HG02610 (cell line): ENCODE results near the gene ISM2.

Experiments
- ATAC-seq: cut with Tn5 transposase; IDR thresholded peaks from one replicate; pipeline ENCODE4 v1.9.1; 2021; ENCODE audit warnings: mild to moderate bottlenecking, moderate library complexity; ENCODE audit not compliant: unreplicated experiment

The ISM2 gene

DNA sequence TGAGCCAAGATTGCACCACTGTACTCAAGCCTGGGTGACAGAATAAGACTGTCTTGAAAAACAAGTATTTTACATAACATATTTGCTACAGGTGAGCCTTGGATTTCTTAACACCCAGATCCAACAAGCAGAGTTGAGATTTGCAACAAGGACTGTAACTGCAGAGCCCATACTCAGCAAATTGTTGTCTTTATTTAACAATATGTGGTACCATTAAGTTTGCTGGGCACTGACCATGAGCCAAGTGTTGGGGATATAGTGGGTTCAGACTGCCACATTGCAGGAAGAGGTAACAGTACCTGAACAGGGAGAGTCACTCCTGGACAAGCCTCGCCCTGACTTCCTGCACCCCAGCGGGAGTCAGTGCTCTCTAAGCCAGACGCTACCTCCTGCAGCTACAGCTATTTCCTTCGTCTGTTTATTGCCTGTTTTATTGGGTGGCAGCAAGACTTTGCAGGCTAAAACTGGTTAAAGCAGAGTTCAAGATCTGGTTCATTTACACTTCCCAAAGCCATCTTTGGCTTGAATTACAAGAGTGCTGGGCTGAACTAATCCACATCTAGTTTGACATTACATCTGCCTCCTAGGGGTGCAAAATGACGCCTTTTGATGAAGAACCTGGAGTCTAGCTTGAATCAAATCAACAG lies 28.3 kb downstream of the ISM2 start:
- no peak for ATAC-seq

DNA sequence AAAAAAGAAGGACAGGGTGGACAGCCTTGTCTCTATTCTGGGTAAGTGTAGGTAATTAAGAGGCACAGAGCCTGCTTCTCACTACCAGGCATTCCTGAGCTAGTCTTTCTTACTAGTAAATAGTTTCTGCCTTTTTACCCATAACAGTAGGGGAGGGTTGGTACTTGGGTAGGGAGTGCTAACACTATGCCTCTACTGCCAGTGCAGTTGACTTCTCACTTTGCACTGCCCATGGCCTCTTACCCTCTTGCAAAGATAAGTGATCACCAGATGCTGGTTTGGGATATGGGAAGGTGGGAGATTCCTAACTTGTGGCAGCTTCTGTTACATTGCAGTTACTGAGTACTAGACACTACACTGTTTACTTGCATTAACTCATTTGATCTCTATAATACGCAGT lies 29.1 kb downstream of the ISM2 start:
- no peak for ATAC-seq

DNA sequence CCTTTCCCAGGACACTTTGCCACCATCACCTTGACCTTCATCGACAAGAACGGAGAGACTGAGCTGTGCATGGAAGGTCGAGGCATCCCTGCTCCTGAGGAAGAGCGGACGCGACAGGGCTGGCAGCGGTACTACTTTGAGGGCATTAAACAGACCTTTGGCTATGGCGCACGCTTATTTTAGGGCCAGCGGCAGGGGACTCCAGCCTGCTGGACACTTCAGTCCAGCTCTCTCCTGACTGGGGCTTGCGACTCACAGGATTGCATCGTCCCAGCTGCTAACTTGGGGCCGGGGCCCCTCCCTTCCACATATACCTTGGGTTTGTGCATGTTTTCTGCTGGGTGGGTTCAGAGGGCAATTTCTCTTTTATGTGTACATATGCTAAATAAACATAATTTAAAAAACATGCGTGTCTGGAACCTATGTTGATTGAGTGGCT lies 29.5 kb downstream of the ISM2 start:
- no peak for ATAC-seq

GRCh38 chr14:77467801-77468200 lies 30.8 kb downstream of the ISM2 start:
- no peak for ATAC-seq

DNA sequence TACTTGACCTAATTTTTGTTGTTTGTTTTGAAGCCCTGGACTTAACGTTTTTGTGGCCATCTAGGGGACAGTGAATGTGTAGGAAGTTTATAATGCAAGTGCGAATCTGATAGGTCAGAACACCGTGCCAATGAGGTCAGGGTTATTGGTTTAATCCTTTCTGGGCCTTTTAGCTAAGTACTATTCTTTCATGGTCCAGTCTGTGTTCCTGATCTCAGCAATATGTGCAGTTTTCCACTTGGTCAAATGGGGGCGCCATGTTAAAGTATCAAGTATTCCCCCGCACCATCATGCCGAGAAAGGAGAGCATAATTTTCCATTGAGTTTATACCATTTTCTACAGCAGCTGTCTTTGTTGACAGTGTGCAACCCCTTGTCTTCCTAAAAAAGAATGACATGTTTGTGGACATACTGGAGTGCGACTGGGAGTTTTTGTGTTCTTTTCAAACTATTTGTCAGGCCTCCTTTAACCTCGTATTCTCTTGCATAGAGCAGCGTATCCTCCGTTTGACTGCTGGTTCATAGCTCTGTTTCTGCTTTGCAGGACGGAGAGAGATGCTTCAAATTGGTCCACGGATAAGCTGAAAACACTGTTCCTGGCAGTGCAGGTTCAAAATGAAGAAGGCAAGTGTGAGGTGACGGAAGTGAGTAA lies 39.4 kb downstream of the ISM2 start:
- ATAC-seq: no peak

DNA sequence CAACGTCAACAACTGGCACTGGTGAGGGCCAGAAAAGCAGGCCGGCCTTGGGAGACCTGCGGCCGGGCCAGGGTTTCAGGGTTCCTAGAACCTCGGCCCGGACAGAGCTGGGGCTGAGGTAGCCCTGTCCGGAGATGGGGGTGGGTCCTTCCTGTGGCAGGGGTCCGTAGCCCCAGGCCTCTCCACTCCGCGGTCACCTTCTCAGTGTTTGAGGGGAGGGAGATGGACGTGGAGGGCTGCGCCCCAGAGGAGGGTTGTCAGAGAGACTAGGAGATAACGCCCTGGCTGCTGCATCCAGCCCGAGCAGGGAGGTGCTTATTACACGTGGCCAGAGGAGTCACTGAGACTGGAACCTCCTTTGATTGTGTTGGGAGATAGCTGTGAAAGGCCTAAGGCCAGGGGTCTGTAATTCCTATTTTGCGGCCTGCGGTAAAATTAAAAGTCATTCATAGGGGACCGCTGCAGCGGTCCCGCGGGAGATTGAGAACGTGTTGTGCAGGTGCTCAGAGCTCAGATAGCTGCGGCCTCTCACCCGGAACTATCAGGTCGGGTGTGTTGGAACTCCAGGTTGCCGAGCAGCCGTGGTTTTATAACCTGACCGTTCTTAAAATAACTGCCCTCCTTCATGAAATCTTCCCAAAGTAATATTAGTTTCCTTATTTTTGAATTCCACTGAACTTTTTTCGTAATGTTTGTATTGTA lies 40.2 kb downstream of the ISM2 start:
- ATAC-seq: peak; percentile 17

DNA sequence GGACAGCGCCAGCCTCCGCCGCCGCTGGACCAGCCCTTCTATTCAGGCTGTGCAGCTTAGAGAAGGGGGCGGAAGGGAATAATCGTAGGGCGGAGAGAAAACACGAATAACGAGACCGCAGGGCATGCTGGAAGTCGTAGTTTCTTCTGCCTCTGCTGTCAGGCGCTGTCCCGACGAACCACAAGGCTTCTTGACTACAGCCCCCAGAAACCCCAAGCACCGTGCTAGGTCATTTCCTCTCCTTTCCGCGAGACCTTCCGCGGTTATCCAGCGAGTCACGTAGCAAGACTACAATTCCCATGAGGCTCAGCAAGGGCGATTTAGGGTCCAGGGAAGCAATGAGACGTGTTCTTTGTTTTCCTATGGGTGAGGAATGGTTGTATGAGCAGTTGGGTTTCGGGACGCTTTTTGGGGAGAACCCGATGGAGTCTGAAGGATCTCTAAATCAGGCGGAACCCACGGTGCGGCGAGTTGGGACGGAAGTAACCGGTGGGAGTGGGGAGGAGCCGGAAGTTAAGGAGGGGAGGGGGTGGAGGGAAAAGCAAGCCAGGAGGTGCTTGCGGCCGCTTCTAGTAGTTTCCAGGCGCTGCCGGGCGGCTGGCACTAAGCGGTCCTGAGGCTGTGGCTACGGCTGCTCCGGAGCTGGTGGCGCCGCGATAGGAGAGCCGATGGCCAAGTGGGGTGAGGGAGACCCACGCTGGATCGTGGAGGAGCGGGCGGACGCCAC lies 40.9 kb downstream of the ISM2 start, which contains the start of the genes AHSA1 and VIPAS39:
AHSA1 (plus strand) TSS at position 572 of the 727 bp plus-strand sequence; CDS start at position 669, 97 bp downstream.
VIPAS39 (minus strand) TSS at position 80 of the 727 bp plus-strand sequence. CDS start 3,499 bp downstream, outside the sequence.
- peak; percentile 91 for ATAC-seq

- no peak for ATAC-seq
Observed at GRCh38 chr14:77457115-77457521, 41.5 kb downstream of the ISM2 start.

- ATAC-seq: no peak
Observed at GRCh38 chr14:77455966-77456640, 42.5 kb downstream of the ISM2 start.

DNA sequence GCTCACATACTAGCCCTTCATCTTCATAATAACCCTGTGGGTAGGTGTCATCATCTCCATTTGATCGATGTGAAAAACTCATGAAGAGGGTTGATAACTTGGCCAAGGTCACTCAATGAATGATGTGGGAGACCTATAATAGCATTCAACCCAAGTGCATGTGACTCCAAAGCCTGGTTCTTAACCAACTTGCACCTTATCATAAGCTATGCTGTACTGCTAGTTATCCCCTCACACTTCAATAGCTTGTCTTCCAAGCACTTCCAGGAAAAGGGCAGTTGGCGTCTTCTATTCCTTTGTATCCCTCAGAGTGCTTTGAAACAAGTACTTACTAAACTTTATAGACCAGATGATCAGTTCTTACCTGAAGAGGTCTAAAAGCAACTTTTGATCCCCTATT lies 56.4 kb downstream of the ISM2 start:
- ATAC-seq: no peak

GRCh38 chr14:77439861-77440260 lies 58.8 kb downstream of the ISM2 start:
- ATAC-seq: no peak

- ATAC-seq: no peak
Observed at GRCh38 chr14:77438596-77438995, 60.0 kb downstream of the ISM2 start.

DNA sequence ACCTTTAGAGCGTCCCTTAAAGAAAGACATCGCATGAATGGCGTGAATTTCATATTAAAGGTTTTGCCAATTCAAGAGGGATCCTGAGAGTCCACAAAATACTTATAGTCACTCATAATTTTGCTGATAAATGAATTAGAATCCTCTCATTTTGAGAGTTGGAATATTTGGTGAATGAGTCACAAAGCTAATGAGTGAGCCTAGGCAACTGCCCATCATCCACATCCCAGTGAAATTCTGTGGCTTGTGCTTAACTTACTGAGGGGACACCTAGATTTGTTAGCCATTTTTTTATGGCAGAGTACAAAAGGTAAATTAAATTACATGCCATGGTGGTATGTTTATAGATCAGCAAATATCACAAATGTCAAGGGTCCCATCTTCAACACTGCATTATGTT lies 62.6 kb downstream of the ISM2 start:
- no peak for ATAC-seq

- ATAC-seq: no peak
Observed at GRCh38 chr14:77426396-77426795, 72.2 kb downstream of the ISM2 start.

- ATAC-seq: no peak
Observed at GRCh38 chr14:77424862-77425261, 73.8 kb downstream of the ISM2 start.
